Cortex of kidney (tissue), 1 donor: Measurements from ENCODE around the gene LYRM1.
"Not testable (repeated sequence)": the region's sequence is repeated elsewhere in the genome, so short reads cannot be mapped to it uniquely, and the experiment has no call there.

ENCODE experiments used
- DNase-seq: peaks from one replicate; lab custom pipeline; 2025; lab: John Stamatoyannopoulos, UW

LYRM1 gene

GRCh38 chr16:20937736-20938135, 37.2 kb downstream of the LYRM1 start:
- no peak for DNase-seq

DNA sequence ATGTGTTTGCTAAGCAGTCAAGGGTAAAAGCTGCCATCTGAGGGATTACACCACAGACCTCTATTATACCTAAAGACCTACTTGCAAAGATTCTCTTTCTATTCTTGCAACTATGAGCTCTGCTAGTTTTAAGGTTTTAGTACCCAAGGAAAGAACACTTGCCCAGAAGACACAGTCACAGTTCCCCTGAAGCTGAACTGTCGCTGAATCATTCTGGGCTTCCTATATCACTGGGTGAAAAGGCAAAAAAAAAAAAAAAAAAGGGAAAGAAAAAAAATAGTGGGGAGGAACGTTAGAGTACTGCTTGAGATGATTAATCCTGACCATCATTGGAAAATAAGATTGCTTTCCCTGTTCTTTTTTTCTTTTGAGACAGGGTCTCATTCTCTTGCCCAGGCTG, 37.9 kb downstream of the LYRM1 start:
- DNase-seq, result no peak

- no peak for DNase-seq
Observed at GRCh38 chr16:20939611-20940010, 39.0 kb downstream of the LYRM1 start.

DNA sequence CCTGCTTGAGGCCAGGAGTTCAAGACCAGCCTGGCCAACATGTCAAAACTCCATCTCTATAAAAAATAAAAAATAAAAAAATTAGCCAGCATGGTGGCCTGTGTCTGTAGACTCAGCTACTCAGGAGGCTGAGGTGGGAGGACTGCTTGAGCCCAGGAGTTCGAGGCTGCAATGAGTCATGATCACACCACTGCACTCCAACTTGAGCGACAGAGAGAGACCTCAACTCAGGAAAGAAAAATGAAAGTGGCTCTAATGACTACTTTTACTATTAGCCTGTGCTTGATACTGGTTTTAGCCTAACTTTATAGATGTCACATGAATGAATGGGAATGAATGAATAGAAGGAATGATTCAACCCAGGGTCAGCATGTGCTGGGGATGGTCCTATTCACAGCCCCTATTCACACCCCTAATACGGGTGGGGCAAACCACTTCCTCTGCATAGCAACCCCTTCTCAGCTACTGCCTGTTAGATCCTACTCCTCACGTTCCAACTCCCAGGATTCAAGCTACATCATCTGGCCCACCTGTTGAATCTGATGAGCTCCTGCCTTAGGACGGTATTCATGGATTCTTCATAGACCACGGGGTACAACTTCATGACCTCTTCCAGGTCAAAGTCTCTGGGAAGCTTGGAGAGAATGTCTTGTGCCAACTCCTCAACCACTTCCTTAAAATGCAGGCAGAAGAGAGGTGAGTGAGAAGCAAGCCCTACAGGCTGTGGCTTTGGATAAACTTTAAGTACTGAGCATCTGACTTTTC, 40.5 kb downstream of the LYRM1 start:
- DNase-seq, result no peak

- DNase-seq, result no peak
Observed at GRCh38 chr16:20941636-20941926, 41.0 kb downstream of the LYRM1 start.

GRCh38 chr16:20942256-20942655, 41.7 kb downstream of the LYRM1 start:
- DNase-seq, result no peak

GRCh38 chr16:20944861-20945574, 44.4 kb downstream of the LYRM1 start:
- no peak for DNase-seq

- DNase-seq, result not testable (repeated sequence)
Observed at GRCh38 chr16:20945575-20945875, 45.0 kb downstream of the LYRM1 start.

- DNase-seq, result no peak
Observed at GRCh38 chr16:20946015-20946629, 45.6 kb downstream of the LYRM1 start.

DNA sequence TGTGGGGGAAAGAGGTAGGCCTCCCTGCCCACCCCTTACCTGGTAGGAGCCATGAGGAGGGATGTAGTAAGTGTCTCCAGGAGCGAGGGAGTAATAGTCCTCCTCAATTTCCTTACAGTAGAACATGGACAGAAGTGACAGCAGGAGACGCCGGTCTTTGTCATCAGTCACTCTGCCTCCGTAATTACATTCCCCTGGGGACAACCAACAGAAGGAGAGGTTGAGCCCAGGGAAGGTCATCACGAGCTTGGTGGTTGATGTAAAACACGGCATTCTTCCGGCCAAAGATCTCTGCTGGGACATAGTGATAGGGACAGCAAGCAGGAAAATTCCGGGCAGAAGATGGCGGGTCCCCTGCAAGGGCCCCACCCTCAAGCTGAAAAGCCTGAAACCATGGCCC, 47.9 kb downstream of the LYRM1 start:
- DNase-seq, result no peak

GRCh38 chr16:20949660-20950059, 49.1 kb downstream of the LYRM1 start:
- DNase-seq, result no peak

DNA sequence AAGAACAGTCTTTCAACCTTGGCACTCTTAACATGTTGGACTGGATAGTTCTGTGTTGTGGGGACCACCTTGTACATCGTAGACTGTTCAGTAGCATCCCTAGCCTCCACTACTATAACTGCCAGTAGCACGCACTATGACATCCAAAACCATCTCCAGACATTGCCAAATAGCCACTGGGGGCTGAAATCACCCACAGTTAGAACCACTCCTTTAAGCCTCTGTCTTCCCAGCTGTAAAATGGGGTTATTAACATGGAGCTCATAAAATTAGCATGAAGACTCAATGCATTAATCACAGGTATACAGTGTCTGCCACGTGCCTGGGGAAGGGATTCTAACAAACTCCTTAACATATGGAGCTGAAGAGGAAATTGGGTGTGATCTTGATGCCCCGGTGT, 49.7 kb downstream of the LYRM1 start:
- no peak for DNase-seq

DNA sequence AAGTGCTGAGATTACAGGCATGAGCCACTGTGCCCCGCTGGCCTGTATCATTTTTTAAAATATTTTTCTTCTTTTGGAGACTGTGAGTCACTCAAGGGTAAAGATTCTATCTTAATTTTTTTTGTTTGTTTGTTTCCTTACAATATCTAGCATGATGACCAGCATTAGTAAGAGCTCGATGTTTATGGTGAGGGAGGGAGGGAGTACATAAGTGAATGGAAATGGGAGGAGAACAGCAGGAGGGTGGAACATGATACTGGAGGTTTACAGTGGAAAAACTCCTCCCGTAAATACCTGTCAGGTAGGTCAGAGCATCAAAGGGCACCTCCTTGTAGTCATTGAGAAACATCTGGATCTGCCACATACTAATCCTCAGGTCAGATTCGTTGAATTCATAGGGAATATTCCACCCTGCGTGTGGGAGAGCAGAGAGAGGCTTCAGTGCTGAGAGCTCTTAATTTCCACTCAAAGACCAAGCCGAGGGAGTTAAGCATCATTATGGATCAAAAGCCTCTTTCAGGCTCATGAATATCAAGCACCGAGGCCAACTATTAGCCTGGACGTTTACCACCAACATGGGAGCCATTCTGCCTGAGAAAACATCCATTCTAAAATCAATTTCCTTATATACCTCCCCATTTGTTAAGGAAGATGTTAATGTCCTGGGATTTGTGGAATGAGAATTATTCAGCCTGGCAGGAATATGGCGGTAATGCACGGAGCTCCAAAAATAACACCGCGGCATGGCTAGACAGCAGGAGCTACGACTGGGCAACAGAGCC, 51.8 kb downstream of the LYRM1 start:
- DNase-seq, result no peak

GRCh38 chr16:20954574-20954973, 54.0 kb downstream of the LYRM1 start:
- DNase-seq, result no peak

DNA sequence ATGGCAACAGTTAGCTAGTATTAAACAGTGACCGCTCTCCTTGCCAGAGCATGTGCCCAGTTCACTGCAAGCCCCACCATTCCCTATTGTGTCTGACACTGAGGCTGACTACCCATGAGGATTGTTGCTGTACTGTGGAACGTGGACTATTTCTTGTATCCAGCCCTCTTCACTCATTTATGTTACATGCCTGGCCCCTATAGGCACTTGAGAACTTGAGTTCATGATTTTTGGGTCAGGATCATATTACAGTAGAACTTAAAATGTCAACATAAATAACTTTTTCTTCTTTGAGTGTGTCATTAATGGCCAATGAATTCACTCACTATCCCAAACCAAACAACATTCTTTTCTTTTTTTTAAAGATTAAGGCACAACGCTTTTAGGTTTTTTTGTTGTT, 55.7 kb downstream of the LYRM1 start:
- DNase-seq, result no peak

DNA sequence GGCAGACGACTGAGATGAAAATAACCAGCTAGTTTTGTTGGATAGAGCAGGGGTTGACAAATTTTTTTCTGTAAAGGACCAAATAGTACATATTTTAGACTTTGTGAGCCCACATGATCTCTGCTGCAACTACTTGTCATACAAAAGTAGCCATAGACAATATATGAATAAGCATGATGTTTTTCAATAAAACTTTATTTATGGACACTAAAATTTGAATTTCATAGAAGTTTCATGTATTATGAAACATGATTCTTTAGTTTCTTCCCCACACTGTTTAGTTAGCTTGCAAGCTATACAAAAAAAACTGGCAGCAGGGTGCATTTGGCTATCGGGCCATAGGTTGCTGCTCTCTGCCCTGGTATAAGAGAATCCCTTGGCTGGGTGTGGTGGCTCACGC, 56.6 kb downstream of the LYRM1 start:
- DNase-seq, result no peak

DNA sequence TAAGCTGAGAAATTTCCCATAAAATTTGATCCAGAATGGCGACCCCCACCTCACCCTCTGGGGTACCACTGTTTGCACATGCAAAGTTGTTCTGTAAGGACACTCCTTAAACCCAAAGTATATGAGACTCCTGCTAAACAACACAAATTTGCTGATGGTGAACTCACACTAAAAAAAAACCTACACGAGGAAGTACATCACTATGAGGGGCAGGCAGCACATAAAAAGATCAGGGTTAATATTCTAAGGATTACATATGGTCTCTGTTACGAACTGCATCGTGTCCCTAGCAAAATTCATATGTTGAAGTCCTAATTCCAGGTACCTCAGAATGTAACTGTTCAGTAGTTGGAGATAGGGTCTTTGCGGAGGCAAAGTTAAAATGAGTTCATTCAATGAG, 60.3 kb downstream of the LYRM1 start:
- DNase-seq, result no peak

DNA sequence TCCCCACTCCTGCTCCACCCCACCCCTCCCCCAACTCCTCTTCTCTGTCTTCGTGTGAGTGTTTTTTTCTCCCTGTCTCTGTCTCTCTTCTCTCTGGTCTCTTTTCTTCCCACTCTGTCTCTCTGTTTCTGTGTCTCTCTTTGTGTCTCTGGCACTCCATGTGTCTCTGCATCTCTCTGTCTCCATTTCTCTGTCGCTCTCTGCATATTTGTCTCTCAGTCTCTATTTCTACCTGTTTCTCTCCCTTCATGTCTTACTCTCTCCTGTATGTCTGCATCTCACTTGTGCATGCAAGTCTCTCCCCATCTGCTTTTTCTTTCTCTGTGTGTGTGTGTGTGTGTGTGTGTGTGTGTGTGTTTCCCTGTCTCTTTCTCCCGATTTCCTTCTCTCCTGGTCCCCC, 68.2 kb downstream of the LYRM1 start:
- no peak for DNase-seq

DNA sequence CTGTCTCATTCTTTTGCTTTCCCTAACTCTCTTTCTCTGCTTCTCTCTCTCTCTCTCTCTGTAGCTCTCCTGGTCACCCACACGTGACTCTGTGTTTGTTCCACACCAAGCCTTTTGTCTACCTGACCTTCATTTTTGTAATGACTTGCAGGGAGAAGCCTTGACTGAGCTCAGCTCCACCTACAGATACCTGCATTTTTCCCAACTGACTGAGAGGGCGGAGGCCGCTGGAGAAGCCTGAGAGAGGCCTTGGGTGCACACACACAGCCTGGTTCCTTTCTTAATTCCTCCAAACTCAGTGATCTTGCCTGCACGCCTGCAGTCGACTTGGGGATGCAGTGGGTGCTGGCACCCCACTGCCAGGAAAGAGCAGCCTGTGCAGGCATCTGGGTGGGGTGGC, 68.8 kb downstream of the LYRM1 start:
- no peak for DNase-seq

- DNase-seq, result no peak
Observed at GRCh38 chr16:20971401-20971800, 70.8 kb downstream of the LYRM1 start.

DNA sequence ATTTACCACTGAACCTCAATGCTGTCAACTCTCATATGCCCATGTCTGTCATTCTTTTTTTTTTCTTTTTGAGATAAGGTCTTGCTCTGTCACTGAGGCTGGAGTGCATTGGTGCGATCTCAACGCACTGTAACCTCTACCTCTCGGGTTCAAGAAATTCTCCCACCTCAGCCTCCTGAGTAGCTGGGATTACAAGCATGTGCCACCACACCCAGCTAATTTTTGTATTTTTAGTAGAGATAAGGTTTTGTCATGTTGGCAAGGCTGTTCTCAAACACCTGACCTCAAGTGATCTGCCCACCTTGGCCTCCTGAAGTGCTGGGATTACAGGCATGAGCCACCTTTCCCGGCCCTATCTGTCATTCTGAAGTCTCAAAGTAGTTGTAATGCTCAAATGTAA, 72.6 kb downstream of the LYRM1 start:
- DNase-seq, result not testable (repeated sequence)
